COLO829 (cell line): ENCODE data around the gene FXYD1.

Source experiments
- DNase-seq: peaks from one replicate; pipeline ENCODE4 v3.0.0; 2012; ENCODE audit warnings: low spot score

FXYD1 gene

DNA sequence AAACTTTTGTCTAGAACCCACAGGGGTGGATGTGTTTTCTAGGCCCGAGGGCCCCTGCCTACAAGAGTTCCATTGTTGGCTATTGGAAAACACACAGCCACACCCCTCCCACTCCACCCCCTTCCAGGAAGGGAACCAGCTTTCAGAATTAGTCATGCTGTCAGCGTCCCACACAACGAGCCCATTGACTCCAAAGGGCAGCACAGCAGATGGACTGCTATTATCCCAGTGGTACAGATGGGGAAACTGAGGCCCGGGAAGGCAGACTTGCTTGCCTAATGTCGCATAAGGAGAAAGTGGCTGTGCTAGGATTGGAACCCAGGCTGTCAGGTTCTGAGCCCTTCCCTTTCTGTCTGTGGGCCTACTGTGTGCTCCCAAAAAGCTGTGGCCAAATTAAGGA is 31.1 kb upstream of the FXYD1 start:
- peak; percentile 98 for DNase-seq

DNA sequence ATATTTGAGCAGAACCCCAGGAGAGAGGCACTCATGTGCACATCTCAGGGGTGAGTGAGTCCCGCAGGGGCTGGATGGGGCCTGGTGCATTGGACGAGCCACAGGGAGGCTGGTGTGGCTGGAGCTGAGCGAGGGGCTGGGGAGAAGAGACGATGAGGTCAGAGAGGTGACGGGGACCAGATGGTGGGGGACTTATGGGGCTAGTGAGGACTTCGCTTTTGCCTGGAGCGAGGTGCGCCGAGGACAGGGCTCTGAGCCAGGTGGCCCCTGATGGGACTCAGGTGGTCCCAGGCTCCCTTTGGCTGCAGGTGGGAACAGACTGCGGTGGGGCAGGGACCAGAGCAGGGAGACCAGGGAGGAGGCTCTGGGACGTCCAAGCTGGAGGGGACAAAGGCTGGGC is 29.9 kb upstream of the FXYD1 start:
- DNase-seq = no peak

DNA sequence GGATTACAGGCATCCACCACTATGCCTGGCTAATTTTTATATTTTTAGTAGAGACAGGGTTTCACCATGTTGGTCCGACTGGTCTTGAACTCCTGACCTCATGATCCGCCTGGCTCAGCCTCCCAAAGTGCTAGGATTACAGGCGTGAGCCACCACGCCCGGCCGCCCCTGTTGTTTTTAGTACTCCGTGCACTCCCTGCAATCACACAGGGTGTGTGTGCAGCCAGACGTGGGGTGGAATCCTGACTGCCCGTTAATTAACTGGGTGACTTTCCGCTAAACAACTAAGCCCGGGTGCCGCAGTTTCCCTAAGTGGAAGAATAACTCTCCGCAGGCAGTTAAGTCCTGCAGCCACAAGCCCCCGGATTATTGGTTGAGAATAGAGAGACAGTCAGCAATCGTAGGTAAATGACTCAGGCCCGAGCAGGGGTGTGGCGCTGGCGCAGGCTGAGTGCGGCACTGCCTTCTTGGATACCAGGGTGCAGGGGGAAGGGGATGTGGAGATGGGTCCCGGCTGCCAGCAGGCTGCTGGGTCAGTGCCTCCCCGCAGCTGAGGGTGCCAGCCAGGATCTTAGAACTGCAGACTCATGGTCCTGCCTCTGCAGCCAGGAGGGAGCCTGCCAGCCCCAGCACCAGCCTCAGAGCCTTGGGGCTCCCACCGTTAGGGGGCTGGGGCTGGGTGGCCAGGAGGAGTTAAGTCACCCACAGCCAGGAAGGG is 29.1 kb upstream of the FXYD1 start:
- DNase-seq = no peak

DNA sequence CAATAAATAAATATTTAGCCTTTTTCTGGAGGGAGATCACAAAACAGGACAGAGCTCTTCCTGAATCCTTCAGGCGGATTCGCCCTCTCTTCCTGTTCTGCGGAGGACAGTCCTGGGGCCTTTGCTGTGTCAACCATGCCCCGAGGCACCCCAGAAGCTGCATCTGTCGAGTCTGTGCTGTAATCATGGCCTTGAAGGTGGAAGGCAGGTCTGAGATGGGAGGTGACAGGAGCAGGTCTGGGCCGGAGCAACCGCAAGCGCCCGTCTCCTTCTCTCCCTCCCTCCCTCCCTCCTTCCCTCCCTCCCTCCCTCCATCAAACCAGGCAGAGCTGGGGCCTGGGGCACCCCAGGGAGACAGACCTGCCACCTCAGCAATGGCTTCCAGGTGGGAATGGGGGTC is 27.6 kb upstream of the FXYD1 start:
- no peak for DNase-seq

DNA sequence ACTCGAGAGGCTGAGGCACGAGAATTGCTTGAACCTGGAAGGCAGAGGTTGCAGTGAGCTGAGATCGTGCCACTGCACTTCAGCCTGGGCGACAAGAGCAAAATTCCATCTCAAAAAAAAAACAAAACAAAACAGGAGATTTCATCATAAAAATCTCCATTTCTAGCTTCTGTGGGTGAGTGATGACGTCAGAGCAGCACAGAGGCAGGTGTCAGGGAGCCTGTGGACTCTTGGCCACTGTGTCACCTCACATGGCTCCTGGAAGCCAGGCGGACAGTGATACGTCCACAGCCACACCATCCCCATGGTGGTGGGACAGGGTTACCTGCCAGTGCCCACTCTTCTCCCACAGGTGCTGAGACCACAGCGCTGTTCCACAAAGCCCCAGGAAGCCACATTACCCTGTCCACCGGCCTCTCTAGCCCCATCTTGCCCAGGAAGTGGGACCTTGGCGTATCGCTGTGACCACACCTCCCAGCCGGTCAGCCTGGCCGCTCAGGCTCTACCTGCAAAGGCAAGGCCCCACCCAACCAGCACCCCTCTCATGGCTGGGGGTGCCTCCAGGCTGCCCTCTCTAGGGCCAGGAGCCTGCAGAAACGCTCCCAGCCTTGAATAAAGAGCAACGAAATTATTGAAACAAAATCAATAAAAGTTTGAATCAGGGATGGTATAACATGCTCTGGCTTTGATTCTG is 25.5 kb upstream of the FXYD1 start:
- no peak for DNase-seq

DNA sequence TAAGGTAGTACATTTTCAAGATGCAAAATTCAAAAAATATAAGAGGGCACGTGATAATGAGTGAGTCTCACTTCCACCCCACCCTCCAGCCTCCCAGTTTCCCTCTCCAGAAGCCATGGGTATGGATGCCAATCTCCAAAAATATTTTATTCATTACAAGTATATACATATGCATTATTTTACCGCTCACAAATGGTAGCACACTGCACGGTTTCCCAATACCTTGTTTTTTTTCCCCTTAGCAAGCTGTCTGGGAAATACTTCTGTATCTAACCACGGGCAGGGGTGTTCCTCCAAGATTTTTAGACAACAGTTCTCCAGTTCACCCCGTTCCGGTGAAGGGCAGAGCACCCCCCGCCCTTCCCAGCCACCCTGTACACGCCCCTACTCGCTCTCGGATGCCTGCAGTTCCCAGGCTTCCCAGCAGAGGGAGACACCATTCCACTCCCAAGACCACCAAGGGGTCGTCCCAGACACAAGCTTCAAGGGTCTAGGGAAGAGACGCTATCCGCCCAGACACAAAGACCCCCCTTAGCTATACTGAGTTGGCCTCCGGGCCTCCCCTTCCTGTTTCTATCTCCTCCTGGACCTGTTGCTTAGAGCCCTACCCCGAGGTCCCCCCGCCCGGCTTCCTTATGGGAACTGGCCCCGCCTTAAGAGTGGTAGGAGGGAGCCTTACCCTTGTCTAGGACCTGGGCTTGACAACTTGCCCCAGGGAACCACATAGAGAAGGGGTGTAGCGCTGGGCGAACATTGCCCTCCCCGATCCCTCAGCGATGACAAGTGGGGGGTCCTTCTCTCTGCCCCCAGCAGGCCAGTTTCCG is 24.1 kb upstream of the FXYD1 start:
- peak; percentile 82 for DNase-seq

DNA sequence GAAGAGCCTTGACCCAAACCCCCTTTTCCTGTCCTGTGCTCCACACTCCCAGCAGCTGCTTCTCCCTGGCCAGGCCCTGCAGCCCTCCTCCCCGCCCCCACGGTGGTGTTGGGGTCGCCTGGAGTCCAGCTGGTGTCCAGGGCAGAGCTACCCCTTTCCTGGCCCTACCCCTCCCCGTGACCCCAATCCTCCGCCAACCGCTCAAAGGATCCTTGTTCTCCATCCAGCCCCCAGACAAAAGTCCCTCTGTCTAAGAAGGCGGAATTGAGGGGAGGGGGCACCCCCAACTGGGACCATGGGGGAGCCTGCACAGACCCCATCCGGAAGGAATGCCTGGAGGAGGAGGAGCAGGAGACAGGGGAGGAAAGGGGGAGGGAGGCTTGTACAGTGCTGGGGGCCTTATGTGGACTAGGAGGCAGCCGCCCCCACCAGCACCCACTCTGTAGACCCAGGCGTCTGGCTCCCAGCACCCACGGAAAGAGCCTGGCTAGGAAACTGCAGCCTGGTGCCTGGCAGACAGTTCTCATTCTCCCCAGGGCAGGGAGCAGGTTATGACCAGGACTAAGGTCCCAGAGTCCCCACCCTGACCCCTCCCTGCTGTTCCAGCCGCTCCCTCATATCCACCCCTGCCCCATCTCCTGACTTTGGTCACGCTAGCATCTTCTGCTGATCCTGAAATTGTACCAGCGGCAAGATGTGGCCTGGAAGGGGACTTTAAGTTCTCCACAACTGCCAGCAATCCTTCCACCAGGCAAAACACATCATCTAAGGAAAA is 23.3 kb upstream of the FXYD1 start, which contains the start of gene FXYD3:
Gene FXYD3, plus strand, starts transcription at position 647 of the 775 bp plus-strand sequence. CDS start 3,554 bp downstream, outside the sequence.
- peak; percentile 56 for DNase-seq

DNA sequence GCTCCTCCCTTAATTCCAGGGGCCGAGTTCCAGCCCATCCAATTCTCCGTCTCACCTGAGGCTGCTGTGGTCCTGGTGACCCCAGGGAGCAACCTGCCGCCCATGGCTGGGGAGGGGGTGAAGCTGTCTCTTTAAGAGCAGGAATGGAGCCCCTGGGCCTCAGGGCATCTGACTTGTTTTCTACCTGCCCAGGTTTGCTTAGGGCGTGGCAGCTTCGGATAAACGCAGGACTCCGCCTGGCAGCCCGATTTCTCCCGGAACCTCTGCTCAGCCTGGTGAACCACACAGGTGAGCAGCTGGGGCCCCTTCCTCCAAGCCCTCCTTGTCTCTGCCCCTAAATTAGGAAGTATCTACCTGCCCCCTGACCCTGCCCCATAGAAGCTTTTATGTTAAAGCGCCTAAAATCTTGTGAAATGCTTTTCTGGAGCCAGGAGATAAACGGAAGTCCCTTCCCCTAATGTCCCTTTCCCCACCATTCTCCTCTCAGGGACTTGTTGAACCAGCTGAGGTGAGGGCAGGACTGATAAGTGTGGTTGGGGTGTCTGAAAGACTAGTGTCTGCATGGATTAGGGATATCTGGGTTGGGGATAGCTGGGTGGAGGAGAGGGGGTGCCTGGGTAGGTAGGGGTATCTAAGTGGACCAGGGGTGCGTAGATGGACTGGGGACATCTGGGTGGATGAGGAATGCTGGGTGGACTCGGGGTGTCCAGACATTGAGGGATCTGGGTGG is 22.4 kb upstream of the FXYD1 start:
- DNase-seq = no peak

DNA sequence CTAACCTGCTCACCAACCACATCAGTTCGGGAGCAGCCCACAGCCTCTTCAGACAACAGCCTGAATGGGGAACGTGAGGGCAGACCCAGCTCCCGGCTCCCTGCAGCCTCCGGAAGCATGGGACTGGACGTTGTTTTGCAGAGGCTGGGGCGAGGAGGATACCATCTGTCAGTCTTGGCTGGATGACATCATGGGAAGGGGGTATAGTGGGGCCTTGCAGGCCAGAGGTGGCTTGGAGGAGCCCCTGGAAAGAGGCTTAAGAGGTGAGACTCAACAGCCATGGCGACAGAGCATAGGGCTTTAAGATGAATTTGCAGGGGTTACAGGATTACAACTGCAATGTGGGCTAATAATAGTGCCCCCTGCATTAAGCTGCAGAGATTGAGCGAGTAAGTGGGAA is 21.5 kb upstream of the FXYD1 start:
- DNase-seq = no peak

DNA sequence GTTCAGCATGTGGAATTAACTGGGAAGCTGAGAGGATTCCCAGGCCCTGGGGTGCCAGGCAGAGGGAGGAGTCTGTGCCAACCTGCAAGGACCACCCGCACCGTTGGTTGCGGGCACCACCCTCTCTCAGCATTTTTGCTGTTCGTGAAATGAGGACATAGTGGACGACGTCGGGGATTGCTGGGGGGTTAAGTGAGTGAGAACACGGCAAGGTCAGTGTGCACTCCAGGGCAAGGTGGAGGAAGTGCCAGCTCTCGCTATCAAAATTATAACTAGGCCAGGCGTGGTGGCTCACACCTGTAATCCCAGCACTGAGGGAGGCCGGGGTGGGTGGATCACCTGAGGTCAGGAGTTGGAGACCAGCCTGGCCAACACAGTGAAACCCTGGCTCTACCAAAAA is 20.8 kb upstream of the FXYD1 start:
- DNase-seq = no peak

DNA sequence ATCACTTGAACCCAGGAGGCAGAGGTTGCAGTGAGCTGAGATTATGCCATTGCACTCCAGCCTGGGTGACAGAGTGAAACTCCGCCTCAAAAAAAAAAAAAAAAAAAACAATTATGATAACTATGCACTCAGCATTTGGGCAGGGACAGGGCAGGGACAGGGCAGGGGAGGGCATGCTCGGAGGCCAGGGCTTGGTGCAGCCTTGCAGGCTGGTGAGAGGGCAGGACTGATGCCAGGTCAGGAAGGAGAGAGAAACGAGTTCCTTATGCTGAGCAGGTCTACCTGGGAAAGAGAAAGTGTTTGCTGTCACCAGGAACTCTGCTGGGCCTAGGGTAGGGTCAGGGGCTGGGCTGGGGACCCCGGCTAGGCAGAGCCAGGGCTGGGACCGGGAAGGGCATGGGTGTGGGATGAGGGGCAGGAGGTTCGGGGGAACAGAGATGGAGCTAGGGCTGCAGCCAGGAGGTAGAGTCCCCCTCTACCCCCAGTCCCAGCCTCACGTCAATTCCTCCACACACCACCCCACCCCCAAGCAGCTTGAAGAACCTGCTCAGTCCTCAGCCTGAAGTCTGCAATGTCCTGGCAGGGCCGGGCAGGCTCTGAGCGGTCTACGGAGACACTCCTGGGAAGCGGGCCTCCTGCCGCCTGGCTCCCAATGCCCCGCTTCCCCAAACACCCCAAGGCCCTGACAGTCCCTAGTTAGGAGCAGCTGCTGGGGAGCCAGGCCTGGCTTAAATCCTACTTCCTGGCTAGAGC is 20.2 kb upstream of the FXYD1 start:
- DNase-seq = no peak

DNA sequence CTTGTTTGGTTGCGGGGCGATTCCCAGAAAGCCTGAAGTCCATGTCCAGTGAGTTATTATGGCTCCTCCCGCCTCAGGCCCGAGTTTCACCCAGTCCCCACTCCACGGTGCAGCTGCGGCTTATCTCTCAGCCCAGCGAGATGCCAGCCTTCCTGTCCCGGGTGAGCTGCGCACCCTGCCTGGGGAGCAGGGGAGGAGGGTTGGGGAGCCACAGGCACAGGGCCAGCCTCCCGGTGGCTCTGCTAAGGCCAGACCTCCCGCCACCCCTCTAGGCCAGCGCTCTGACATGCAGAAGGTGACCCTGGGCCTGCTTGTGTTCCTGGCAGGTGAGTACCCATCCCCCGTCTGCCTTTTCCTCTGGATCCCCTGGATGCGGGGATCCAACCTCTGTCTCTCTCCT is 19.5 kb upstream of the FXYD1 start:
- DNase-seq = no peak

DNA sequence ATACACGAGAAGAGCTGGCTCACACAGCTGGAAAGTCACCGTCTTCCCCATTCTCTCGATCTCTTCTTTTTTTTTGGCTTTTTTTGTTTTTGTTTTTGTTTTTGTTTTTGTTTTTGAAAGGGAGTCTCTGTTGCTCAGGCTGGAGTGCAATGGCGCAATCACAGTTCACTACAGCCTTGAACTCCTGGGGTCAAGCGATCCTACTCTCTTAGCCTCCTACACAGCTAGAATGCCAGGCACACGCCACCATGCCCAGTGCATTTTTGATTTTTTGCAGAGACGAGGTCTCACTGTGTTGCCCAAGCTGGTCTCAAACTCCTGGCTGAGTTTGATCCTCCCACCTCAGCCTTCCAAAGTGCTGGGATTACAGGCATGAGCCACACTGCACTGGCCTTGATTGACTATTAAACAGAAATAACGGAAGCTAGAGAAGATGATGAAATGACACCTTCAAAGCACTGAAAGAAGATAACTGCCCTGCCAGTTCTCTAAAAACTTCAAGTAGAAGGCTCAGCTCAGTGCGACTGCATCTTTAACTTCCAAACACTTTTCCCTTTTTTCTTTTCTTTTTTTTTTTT is 19.0 kb upstream of the FXYD1 start:
- DNase-seq = no peak

DNA sequence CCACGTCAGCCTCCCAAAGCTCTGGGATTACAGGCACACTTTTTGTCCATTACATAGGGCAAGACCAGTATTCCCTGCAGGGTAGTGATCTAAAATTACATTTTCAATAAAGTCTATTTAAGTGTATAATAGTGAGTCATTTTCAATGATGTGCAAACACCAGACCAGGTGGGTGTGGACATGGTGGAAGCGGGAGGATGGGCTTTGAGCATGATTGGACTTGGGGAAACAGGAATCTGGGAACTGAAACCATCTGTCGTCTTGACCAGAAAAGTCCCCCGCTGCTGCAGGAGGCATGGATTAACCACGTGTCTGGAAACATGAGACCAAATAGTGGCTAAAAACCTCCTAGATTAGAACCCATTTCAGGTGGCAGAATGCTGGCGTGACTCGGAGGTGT is 18.1 kb upstream of the FXYD1 start:
- DNase-seq = peak; percentile 85

DNA sequence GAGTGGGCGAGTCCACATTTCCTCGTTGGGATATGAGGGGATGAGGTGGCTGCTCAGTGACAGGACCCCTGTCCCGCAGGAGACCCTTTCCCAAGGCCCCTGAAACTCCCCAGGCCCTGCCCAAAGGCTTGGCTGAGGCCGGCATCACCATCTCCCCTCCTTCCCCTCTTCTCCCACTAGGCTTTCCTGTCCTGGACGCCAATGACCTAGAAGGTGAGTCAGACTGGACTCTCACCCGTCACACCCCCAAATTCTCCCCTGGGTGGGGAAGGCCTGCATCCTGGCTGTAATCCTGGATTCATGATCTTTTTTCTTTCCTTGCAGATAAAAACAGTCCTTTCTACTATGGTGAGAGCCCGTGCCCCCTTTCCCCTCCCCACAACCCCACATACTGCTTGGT is 17.7 kb upstream of the FXYD1 start:
- no peak for DNase-seq

DNA sequence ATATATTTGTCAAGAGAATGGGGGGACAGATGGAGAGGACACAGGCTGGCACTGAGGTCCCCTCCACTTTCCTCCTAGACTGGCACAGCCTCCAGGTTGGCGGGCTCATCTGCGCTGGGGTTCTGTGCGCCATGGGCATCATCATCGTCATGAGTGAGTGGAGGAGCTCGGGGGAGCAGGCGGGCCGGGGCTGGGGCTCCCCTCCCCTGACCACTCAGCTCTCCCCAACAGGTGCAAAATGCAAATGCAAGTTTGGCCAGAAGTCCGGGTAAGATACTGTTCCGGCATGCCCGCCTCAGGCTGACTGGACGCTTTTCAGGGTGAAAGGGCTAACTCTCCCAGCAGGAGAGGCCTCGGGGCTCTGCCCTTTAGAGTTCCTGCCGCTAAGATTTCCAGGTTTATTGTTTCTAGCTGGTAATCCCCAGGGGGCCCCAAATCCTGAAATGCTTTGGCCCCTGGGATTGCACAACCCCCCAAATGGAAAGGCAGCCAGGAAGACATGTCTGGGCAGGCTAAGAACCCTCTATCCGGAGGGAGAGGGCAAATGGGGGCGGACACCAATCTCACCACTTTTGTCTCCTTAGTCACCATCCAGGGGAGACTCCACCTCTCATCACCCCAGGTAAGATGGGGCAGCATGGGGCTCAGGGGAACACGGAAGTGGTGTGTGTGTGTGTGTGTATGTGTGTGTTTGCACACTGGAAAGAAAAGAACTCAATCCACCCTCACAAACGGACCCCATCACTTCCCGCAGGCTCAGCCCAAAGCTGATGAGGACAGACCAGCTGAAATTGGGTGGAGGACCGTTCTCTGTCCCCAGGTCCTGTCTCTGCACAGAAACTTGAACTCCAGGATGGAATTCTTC is 15.7 kb upstream of the FXYD1 start:
- no peak for DNase-seq

DNA sequence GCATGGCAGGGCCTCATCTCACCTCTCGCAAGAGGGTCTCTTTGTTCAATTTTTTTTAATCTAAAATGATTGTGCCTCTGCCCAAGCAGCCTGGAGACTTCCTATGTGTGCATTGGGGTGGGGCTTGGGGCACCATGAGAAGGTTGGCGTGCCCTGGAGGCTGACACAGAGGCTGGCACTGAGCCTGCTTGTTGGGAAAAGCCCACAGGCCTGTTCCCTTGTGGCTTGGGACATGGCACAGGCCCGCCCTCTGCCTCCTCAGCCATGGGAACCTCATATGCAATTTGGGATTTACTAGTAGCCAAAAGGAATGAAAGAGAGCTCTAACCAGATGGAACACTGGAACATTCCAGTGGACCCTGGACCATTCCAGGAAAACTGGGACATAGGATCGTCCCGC is 15.1 kb upstream of the FXYD1 start:
- DNase-seq = no peak

DNA sequence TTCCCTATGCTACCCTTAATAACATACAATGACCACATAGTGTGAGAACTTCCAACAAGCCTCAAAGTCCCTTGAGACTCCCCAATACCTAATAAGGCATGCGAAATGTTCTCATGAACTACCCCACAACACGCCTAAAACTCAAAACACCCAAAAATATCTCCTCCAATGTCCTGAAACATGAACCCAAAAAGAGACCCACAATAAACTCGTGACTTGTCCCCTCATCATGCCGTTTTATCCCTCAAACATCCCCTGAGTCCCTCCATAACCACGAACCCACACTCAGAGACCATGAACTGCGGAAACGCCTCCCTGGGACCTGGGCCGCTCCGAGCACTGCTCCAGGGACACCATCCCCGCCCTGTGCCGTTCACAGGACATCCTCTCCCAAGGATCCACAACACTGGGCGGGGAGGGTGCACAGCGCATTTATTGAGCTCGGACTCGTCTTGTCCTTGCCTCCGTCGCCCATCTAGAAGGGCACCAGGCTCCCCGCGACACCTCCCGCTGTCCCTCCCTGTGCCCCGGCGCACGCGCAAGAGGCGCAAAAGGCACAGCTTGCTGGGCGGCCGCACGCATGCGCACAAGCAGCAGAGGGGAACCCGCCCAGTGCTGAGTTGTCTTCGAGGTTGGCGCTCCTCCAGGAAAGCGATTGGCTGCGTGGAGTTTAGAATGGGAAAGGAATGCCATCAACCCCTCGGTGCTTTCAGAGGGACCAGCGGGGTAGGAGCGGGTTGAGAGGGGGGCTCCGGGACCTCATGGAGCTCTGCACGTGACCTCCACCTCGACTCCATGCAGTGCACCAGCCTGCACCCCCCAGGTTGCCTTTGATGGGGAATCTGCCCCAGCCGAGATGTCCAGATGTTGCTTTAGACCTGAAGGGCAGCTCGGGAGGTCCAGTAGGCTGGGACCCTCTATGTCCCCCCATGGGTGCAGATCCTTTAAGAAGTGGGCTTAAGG is 14.2 kb upstream of the FXYD1 start:
- DNase-seq = peak; percentile 97
